HG02938 (cell line): Measurements from ENCODE around the gene POU2AF1.

Experiments
- ATAC-seq: cut with Tn5 transposase; IDR thresholded peaks from one replicate; pipeline ENCODE4 v1.9.1; 2021; ENCODE audit warnings: mild to moderate bottlenecking, moderate library complexity; ENCODE audit not compliant: unreplicated experiment

The POU2AF1 gene, protein sequence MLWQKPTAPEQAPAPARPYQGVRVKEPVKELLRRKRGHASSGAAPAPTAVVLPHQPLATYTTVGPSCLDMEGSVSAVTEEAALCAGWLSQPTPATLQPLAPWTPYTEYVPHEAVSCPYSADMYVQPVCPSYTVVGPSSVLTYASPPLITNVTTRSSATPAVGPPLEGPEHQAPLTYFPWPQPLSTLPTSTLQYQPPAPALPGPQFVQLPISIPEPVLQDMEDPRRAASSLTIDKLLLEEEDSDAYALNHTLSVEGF

GRCh38 chr11:111378861-111379601 is at the start of gene POU2AF1:
POU2AF1 (minus strand) TSS chr11:111379275; CDS start chr11:111379177, 98 bp downstream.
- ATAC-seq = peak; percentile 54

DNA sequence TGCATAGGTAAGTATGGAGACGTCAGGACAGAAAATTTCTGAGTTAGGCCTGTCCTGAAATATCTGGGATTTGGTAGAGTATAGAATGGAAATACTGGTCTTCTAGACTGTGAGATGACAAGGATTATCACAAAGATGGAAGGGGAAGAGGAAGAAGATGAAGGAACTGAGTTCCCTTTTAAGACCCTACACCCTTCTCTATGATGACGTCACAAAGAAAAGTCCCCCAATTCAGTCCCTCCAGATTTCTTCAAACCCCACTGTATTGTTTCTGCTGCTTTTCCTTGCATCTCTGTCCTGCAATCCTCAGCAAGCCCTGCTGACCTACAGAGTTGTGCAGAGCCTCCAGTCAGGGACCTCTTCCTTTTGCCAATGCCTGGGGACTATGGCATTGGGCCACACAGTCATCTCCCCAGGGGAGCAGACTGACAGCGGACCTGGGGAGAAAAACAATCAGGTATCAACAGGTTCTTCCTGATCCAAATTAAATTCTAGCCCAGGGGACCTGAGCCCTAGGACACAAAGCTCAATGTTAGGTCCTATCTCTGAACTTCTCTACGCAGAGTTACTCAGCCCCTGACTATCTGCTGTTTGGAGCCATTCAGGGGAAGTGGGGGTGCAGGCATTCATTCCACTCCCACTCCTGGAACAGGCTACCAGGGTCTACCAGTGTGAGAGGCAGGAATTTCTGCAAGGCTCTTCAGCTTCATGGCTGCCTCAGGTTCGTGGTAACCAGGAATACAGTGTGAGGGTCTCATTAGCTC is 49.2 kb upstream of the POU2AF1 start:
- no peak for ATAC-seq

DNA sequence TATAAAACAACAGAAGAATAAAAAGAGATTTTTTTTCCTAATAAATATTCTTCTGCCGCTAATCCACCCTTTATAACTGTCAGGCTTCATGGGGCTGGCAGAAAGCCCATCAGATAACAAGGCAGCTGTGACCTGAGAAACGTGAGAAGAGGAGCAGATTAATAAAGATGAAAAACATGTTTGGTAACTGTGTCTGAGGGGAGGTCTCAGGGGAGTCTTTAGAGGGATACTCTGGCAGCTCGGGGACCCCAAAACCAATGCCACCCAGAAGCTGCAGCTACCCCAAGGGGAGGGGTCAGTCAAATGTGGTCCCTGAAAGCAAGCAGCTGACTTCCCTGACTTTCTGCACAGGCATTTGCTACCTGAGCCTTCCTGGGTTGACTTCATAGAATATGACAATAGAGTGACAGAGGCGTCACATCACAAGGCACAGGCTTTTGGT is 48.4 kb upstream of the POU2AF1 start:
- no peak for ATAC-seq

- no peak for ATAC-seq
These were observed 47.5 kb upstream of the POU2AF1 start for GRCh38 chr11:111426617-111427016.

DNA sequence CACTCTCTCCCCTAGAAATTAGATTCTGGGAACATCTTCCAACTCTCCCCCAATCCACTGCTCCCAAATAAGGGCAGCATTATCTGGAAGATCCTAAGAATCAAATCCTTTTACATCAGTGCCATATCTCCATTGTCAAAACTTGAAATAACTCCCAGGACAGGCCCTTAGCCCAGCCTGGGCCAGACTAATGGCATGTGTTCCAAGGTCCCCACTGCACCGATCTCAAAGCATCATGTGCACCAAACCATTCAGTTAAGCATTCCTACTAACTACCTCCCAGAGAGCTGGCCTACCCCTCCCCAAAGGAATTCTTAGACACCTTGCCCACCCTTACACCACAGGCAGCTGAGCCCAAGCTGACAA is 44.2 kb upstream of the POU2AF1 start:
- ATAC-seq = no peak

GRCh38 chr11:111422494-111423249 is 43.6 kb upstream of the POU2AF1 start:
- peak; percentile 71 for ATAC-seq

DNA sequence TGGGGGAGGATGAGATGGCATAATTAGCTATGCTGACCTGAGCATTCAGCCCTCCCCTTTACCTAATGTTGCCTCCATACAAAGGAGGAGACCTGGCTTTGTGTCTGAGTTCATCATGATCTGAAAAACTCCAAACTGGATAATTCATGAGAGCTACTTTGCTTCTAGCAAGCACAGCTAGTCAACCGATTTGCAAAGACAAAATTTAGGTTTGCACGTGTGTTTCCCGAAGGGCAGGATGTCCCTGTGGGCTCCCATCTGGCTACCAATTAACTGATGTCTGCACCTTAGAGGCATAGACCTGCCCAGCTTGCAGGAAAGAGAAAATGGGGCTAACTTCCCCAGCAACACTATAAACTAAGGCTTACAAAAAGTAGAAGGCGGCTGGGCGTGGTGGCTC is 42.2 kb upstream of the POU2AF1 start:
- no peak for ATAC-seq

DNA sequence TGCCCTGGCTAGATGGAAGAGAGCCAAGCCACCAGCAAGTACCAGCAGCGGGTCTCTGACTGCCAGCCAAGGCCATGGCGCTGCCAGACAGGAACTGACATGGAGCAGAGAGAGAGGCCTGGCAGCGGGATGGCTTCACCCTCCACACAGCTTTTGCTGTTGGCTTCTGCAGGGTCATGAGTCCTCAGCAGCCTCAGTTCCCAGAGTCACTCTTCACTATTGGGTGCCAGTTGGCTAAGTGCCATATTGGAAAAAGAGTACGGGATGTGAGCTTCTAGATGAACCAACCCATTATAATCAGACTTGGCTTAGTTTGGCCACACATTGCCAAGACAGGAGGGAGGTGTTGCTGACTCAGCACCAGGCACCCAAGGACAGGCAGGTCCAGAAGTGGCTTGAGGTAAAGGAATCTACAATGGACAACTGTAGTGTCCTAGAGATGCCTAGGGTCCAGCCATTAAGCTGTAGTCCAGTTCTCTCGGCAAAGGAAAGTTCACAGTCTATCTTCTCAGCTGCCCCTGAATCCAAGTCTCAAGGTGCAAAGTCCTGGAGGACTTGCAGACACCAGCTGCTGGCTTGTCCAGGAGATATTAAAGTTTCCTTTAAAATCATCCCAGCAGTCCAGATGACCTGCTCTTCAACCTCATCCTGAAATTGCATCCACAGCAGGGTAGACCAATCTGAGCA is 40.7 kb upstream of the POU2AF1 start:
- ATAC-seq = no peak

DNA sequence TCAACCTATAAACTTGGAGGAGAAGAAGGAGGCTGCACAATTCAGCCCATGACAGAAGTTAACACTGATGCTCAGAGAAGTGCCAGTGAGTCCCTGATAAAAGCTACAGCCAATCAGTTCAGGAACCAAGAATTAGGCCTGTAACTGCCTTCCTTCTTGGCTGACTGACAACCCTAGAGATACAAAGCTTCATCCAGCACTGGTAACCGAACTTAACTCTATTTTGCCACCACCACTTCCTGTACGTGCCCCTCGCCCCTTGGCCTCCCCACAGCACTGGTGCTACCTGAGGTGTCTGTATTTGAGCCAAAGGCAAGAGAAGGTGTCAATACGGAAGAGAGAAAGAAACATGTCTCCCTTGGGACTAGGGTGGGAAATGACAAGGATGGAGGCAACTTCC is 40.1 kb upstream of the POU2AF1 start:
- ATAC-seq = no peak

- ATAC-seq = no peak
These were observed 39.3 kb upstream of the POU2AF1 start for GRCh38 chr11:111418436-111418787.

GRCh38 chr11:111417766-111418435 is 38.8 kb upstream of the POU2AF1 start:
- ATAC-seq = peak; percentile 38

DNA sequence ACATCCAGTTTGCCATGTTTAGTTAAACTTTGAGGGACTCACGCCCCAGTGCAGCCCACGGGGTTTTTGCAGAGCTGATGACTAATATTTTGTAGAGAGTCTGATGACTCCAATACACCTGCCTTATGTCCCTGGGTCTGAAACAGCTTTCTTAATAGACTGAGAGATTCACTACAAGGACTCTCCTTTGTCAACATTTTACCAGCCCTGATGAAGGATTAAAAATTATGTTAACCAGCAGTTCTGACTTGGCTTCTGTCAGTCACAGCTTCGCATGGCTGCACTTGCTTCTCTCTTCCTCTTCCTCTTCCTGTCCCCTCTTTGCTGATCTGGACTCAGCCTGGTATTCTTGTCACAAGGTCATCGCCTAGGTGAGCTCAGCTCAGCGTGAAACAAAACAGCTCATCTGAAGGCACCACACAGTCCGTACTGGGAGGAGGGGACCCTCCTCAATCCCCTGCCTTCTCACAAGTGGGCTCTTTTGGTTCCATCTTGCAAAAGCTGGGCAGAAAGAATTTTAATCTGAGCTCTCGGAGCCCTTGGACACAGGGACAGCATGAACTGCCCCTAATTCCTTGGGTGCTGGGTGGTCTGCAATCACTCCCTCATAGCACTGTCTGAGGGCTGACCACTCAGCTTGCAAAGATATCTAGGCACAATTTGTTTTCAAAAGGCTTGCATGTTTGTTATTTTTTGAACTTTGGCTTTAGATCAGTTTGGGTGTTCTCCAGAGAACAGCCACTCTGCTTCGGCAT is 38.1 kb upstream of the POU2AF1 start:
- ATAC-seq = peak; percentile 67

DNA sequence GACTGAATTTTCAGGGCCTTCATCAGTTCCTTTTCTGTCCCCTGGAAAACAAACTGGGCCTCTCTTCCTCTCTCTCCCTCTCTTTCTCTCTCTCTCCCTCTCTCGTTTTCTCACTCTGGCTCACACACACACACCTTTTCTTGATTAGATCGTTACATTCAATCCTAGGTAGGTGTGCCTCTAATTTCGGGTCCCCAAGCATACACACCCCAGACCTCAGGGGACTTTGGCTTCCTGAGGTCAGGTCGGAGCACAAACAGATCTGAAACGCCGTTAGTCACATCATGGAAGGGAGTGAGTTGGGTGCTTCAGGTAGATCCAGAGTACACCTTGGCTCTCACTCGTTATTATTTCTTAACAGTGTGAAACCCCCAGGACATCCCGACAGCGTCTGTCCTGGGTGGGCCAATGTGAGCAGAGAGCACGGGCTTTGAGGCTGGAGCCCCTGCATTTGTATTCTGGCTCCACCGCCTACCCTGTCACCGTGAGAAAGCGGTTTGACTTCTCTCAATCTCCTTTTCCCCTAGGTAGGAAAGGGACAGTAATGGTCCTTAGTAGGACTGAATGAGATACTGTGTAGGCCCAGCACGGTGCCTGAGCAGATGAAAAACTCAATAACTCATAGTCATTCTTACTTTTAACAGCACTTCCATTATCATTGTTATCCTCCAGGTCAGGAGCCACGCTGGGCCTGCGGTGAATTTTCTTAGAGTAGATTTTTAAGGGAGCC is 37.3 kb upstream of the POU2AF1 start:
- ATAC-seq = peak; percentile 3

DNA sequence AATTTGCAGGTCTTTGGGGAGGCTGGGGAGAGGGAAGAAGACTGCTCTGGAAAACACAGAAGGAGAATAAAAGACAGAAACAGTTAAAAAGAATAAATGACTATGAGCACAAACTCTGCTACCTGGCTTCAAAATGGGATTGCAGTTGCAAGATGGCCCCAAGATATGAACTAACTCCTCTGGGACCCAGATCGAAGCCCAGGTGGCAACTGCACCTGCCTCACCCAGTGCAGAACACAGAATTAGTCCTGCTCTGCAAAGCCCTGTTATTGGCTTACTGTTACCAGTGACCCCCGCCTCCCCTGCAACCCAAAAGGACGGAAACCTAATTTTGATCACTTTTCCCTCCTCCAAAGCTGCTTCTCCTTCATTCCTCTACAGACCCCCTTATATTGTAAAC is 35.9 kb upstream of the POU2AF1 start:
- no peak for ATAC-seq

DNA sequence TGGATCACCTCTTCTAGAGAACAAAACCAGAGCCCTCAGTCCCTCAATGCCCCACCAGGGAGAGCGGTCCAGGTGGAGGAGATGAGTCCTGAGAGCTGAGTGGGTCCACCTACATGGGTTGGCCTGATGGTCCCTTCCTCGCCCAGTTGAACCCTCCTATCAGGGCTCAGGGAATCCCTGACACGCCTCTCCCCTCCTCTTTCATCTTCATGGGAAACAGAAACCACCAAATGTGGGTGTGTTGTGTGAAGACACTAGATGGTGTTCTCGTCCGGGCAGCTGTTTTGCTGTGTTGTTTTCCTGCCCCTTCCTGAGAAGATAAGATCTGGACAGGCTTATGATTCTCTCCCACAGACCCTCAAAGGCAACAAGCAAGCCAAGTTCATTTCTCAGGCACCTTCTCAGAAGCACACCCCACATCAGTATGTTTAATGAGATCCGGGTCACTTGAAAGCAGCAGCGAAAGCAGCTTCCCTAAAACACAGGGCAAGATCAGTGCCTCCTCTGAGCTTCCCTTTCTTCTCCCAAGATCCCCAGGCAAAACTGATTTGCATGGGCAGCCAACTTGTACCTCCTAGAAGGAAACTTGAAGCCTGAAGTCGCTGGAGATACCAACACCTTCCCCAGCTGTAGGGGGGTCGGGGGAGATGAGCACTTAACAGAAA is 35.3 kb upstream of the POU2AF1 start:
- no peak for ATAC-seq

GRCh38 chr11:111413849-111414248 is 34.8 kb upstream of the POU2AF1 start:
- no peak for ATAC-seq

- no peak for ATAC-seq
These were observed 33.2 kb upstream of the POU2AF1 start for GRCh38 chr11:111412293-111412692.

GRCh38 chr11:111411456-111411855 is 32.4 kb upstream of the POU2AF1 start:
- no peak for ATAC-seq
